GM18511 (cell line): Measurements from ENCODE around the gene DDB1.

Experiments
- ATAC-seq: cut with Tn5 transposase; IDR thresholded peaks from one replicate; pipeline ENCODE4 v1.9.1; 2021; ENCODE audit warnings: mild to moderate bottlenecking, moderate library complexity; ENCODE audit not compliant: unreplicated experiment

The DDB1 gene

GRCh38 chr11:61298663-61299244 is 34.2 kb downstream of the DDB1 start:
- no peak for ATAC-seq

- no peak for ATAC-seq
These were observed 35.2 kb downstream of the DDB1 start for GRCh38 chr11:61297746-61298145.

GRCh38 chr11:61297341-61297740 is 35.6 kb downstream of the DDB1 start:
- no peak for ATAC-seq

GRCh38 chr11:61295596-61295926 is 37.3 kb downstream of the DDB1 start:
- ATAC-seq = no peak

DNA sequence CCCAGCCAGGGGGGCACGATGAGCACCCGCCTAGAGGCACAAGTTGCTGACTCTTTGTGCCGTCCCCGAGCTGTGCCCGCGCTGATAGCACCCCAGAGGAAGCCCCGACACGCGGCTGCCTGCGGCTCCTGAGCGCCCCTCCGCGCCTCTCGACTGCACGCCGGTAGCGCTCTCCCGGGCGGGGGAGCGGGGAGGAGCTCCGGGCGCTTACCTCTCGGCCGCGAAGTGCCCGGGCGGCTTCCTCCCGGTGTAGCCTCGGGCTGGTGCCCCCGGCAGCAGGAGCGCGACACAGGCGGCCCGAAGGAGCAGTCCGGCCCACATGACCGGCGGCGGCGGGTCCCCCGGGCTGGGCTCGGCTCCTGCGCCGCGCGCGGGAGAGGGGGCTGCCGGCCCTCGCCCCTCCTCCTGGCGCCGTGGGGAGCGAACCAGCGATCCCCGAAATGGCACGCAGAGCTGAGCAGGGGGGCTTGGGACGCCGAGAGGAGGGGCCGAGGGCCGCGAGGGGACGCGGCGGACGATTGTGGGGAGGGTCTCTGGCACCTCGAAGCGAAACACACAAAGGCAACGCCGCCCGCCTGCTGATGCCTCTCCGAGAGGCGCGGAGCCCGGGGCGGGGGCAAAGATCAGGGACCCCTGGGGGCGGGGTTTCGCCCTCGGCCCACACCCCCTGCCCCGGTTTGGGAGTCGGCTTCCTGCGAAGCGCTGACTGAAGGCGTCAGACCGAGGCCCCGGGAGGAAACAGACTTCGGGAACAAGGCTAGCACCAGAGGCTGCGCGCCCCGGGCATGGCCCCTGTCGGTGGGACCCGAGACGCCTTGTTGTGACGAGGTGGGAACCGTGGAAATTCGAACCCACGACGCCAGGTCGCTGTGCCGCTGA is 37.9 kb downstream of the DDB1 start, which contains the start of gene VWCE:
VWCE (minus strand) TSS at position 600 of the 879 bp plus-strand sequence; CDS start at position 321, 279 bp downstream.
- peak; percentile 78 for ATAC-seq

GRCh38 chr11:61293867-61294716 is 38.8 kb downstream of the DDB1 start:
- ATAC-seq = peak; percentile 43

DNA sequence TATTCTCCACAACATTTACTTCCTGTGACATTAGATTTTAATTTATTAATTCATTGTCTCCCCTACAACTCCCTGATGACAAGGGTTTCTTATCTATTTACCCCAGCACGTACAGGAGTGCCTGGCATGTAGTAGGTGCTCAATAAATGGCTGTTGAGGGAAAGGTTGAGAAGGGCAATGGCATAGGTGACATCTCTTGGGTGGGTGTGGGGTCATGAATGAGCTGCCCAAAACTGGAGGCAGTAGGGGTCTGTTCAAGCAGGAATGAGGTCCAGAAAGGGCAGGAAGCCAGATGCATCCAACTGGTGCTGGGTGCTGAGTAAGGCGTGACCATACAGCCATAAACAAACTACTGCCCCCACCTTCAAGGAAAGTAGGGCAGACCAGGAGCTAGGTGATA is 40.5 kb downstream of the DDB1 start:
- ATAC-seq = no peak

DNA sequence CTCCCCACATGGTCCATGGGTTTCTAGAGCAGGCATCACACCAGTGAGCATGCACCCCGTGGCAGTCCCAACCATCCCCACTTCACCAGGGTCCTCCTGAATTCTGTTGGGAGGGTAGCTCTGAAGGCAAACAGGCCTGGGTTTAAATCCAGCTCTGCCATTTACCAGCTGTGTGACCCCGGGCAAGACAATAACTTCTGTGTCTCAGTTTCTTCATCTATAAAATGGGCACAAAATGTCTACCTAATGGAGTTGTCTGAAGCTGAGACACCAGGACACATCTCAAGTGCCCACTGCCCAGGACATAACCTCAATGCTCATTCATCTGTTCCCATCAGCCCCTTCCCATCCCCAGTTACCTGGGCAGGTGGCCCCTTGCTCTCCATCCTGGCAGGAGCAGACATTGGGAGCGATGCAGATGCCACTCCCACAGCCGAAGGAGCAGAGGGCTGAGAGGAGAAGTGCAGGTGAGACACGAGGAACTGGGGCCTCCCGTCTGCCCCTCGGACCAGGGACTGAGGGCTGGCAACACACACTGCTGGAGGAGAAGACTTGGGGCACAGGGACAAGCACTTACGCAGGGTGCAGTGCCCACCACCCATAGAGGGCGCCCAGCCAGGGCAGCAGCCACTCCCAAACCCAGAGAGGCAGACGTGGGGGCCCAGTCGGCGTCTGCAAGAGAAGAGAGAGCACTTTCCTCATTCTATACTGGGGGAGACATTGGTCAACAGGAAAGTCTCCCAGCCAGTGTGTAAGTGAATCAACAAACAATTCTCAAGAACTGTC is 41.8 kb downstream of the DDB1 start:
- no peak for ATAC-seq

DNA sequence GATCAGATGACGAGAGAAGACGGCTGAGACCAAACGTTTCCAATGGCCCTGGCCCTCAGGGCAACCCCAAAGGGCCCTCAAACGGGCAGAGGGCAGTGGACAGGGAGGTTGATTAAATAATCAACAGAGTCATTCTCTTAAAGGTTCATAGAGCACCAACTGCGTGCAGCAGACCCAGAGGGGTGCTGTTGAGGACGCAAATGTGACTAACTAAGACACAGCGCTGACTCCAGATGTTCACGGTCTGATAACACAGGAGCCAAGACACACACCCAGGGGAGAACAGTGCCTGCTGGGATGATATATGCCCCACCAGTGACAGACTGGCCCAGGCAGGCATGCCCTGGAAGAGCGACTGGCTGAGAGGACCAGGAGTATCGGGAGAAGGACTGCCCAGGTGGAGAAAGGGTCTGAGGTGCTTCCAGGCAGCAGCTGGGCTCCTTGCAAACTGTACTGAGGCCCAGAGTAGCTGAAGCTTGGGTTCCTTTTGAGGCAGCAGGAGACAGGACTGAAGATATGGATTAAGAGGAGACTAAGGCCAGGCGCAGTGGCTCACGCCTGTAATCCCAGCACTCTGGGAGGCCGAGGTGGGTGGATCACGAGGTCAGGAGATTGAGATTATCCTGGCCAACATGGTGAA is 45.4 kb downstream of the DDB1 start:
- no peak for ATAC-seq

DNA sequence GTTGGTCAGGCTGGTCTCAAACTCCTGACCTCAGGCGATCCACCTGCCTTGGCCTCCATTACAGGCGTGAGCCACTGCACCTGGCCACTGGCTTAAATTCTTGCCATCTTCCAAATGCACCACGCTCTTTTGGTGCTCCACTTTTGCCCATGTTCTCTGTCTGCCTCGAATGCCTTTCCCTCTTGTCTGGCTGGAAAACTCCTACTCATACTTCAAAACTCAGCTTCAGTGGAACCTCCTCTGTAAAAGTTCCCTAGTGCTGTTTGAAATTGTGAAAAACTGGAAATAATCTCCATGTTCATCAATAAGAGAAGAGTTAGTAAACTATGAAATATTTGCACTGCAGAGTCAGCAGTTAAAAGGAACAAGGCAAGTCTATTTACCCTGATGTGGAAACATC is 49.3 kb downstream of the DDB1 start:
- no peak for ATAC-seq

DNA sequence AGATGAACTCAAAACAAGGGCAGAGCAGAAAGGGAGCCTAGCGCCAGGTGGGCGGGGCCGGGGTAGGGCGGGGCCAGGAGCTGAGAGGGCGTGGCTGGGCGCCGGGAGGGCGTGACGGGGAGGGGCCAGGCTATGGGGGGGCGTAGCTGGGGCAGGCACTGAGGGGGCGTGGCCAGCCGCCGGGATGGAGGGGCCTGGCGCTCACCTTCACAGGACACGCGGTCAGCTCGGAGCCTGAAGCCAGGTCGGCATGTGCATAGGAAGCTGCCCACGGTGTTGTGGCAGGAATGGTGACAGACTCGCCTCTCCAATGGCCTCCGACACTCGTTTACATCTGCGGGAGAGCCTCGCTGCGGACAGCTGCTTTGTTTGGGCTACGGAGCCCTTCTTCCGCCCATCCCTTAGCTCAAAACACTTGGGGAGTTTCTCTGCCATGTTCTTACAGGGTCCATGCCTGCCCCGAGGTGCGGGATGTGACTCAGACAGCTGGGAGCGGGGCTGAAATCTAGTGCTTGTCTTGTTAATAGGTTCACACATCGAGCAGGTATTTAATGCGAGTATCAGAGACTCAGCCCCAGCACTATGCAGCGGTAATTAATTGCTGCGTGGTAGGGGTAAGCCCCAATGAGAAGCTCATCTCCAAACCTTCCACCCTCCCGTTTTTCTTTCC is 51.2 kb downstream of the DDB1 start:
- no peak for ATAC-seq

GRCh38 chr11:61280883-61281580 is 51.9 kb downstream of the DDB1 start:
- no peak for ATAC-seq

- ATAC-seq = no peak
These were observed 52.8 kb downstream of the DDB1 start for GRCh38 chr11:61279934-61280659.

GRCh38 chr11:61278001-61278470 is 54.9 kb downstream of the DDB1 start:
- no peak for ATAC-seq

GRCh38 chr11:61277186-61278000 is 55.5 kb downstream of the DDB1 start:
- ATAC-seq = no peak

DNA sequence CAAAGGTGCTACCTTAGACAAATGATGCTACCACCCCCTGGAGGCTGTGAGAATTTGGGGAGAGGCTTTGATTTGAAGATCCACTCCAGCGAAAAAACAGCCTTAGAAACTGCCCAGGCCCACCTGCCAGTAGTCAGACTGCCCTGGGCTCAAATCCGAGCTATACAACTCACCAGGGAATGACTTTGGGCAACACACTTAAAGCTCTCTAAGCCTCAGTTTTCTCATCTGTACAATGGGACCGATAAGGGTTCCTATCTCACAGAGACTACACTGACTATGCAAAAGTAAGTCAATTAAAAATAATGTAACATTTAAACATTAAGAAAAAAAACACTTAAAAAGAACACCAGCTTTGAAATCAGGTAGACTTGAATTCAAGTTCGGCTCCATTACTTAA is 57.7 kb downstream of the DDB1 start:
- no peak for ATAC-seq

- no peak for ATAC-seq
These were observed 58.8 kb downstream of the DDB1 start for GRCh38 chr11:61274084-61274483.
